Neural cell (in vitro differentiated cells): ENCODE data around the gene MANEAL. TPM values are rescaled to one million over a fixed set of nuclear protein-coding genes. Genes with fewer than 3 reads are reported as not detected.

Experiments
- H2AFZ ChIP-seq: fragments of 200-600, 300-800 bp; sonication (generic), shearing (Covaris generic); 2 replicates; pipeline ENCODE4 v1.6.0; 2014; ENCODE audit warnings: low read depth, mild to moderate bottlenecking, antibody characterized with exemption, low read length, moderate library complexity
- H3F3A ChIP-seq: fragments of 200-600 bp; shearing (Covaris generic); 2 replicates; pipeline ENCODE4 v1.6.1; 2016; ENCODE audit warnings: mild to moderate bottlenecking, moderate library complexity, mixed read lengths, antibody characterized with exemption, low read length; ENCODE audit not compliant: insufficient read depth, poor library complexity, severe bottlenecking
- H3K27ac ChIP-seq: fragments of 200-600, 300-800 bp; sonication (generic), shearing (Covaris generic); 2 replicates; pipeline ENCODE4 v1.5.1; 2014; ENCODE audit warnings: mild to moderate bottlenecking, low read length, moderate library complexity
- H3K27me3 ChIP-seq: fragments of 300-800, 200-600 bp; sonication (generic), shearing (Covaris generic); 2 replicates; pipeline ENCODE4 v1.6.0; 2014; ENCODE audit warnings: mild to moderate bottlenecking, low read depth, low read length, moderate library complexity; ENCODE audit not compliant: insufficient read depth
- H3K36me3 ChIP-seq: fragments of 300-800, 200-600 bp; sonication (generic), shearing (Covaris generic); 2 replicates; pipeline ENCODE4 v1.5.1; 2014; ENCODE audit warnings: mild to moderate bottlenecking, antibody characterized with exemption, low read length, moderate library complexity; ENCODE audit not compliant: insufficient read depth
- H3K4me2 ChIP-seq: fragments of 300-800, 200-600 bp; sonication (generic), shearing (Covaris generic); 2 replicates; pipeline ENCODE4 v1.6.0; 2014; ENCODE audit warnings: mild to moderate bottlenecking, low read length
- H3K4me3 ChIP-seq: fragments of 300-800, 200-600 bp; sonication (generic), shearing (Covaris generic); 2 replicates; pipeline ENCODE4 v1.5.1; 2014; ENCODE audit warnings: mild to moderate bottlenecking, low read length, moderate library complexity
- H3K79me2 ChIP-seq: fragments of 200-600 bp; shearing (Covaris generic); replicated peaks from 2 replicates; pipeline ENCODE4 v1.6.0; 2014; ENCODE audit warnings: mild to moderate bottlenecking, low read length, moderate library complexity; ENCODE audit not compliant: insufficient read depth
- H3K9ac ChIP-seq: fragments of 300-800, 200-600 bp; sonication (generic), shearing (Covaris generic); 2 replicates; pipeline ENCODE4 v1.6.1; 2016; ENCODE audit warnings: mild to moderate bottlenecking, low read length, mixed read lengths
- H3K9me2 ChIP-seq: fragments of 200-600 bp; shearing (Covaris generic); 2 replicates; pipeline ENCODE4 v1.6.1; 2016; ENCODE audit warnings: mild to moderate bottlenecking, low read length, mixed read lengths; ENCODE audit not compliant: insufficient read depth
- H3K9me3 ChIP-seq: fragments of 200-600, 300-800 bp; sonication (generic), shearing (Covaris generic); 2 replicates; pipeline ENCODE4 v1.6.1; 2016; ENCODE audit warnings: mild to moderate bottlenecking, mixed run types, low read length, moderate library complexity, mixed read lengths
- H4K20me1 ChIP-seq: fragments of 200-600 bp; shearing (Covaris generic); 2 replicates; pipeline ENCODE4 v1.6.1; 2016; ENCODE audit warnings: mild to moderate bottlenecking, mixed run types; ENCODE audit not compliant: insufficient read depth
- EP300 ChIP-seq: fragments of 450-650 bp; conservative IDR thresholded peaks from 2 replicates; pipeline ENCODE4 v1.6.1; 2014; ENCODE audit warnings: antibody characterized with exemption, mild to moderate bottlenecking, moderate library complexity; ENCODE audit not compliant: poor library complexity, severe bottlenecking
- EZH2 ChIP-seq: fragments of 200-600, 300-800 bp; shearing (Covaris generic), sonication (generic); IDR thresholded peaks from 2 replicates; pipeline ENCODE4 v1.6.1; 2014; ENCODE audit warnings: antibody characterized with exemption, low read length, borderline replicate concordance, mild to moderate bottlenecking; ENCODE audit not compliant: insufficient read depth, poor library complexity, severe bottlenecking
- MXI1 ChIP-seq: fragments of 450-650 bp; conservative IDR thresholded peaks from 2 replicates; pipeline ENCODE4 v1.6.1; 2014; ENCODE audit warnings: antibody characterized with exemption, mild to moderate bottlenecking; ENCODE audit not compliant: poor library complexity, severe bottlenecking
- POLR2AphosphoS5 ChIP-seq: IDR thresholded peaks from 2 replicates; pipeline ENCODE4 v1.6.1; 2012
- RAD21 ChIP-seq: fragments of 450-650 bp; conservative IDR thresholded peaks from 2 replicates; pipeline ENCODE4 v1.6.1; 2014; ENCODE audit warnings: antibody characterized with exemption, mild to moderate bottlenecking, moderate library complexity
- SMC3 ChIP-seq: fragments of 450-650 bp; conservative IDR thresholded peaks from 2 replicates; pipeline ENCODE4 v1.6.1; 2014; ENCODE audit warnings: antibody characterized with exemption, mild to moderate bottlenecking, moderate library complexity; ENCODE audit not compliant: poor library complexity
- TAF1 ChIP-seq: IDR thresholded peaks from 2 replicates; pipeline ENCODE4 v1.6.1; 2012; ENCODE audit warnings: low read depth
- polyA plus RNA-seq: library from polyadenylated mRNA; depleted of rRNA; stranded (reverse); fragments of >200 nt; gene quantifications from 2 replicates; pipeline ENCODE4 v1.2.3, GENCODE V29; 2014
- TF ChIP-seq, protein P1 (sequence below): fragments of 450-650 bp; IDR thresholded peaks from 2 replicates; pipeline ENCODE4 v1.5.1; 2014; ENCODE audit warnings: antibody characterized with exemption, mild to moderate bottlenecking, moderate library complexity; ENCODE audit not compliant: poor library complexity, severe bottlenecking
- TF ChIP-seq, protein P2 (sequence below): IDR thresholded peaks from 2 replicates; pipeline ENCODE4 v1.6.1; 2012; ENCODE audit warnings: borderline replicate concordance

The MANEAL gene
- polyA plus RNA-seq, 1 donor from 2014 or later: 37.0 TPM

GRCh38 chr1:37821481-37821880 lies 27.8 kb downstream of the MANEAL start:
- Histone ChIP-seq H2AFZ (no peak overlapping the region), H3K27ac (no peak overlapping the region), H3K9me3 (no peaks in the 10 kb centered on the region), H3K4me3 (no peak overlapping the region), H3K9ac (no peak overlapping the region), H3K9me2 (no peaks in the 10 kb centered on the region), H3K79me2 (no peaks in the 10 kb centered on the region), H3F3A (no peaks in the 10 kb centered on the region), H3K4me2 (no peak overlapping the region), H3K27me3 (no peaks in the 10 kb centered on the region), H4K20me1 (no peaks in the 10 kb centered on the region), H3K36me3 (peaks cover 12% of the 10 kb centered on the region)
- TF ChIP-seq MXI1: no peak
- TF ChIP-seq RAD21: no peak
- TF ChIP-seq EZH2: no peak
- TF ChIP-seq, protein P1, sequence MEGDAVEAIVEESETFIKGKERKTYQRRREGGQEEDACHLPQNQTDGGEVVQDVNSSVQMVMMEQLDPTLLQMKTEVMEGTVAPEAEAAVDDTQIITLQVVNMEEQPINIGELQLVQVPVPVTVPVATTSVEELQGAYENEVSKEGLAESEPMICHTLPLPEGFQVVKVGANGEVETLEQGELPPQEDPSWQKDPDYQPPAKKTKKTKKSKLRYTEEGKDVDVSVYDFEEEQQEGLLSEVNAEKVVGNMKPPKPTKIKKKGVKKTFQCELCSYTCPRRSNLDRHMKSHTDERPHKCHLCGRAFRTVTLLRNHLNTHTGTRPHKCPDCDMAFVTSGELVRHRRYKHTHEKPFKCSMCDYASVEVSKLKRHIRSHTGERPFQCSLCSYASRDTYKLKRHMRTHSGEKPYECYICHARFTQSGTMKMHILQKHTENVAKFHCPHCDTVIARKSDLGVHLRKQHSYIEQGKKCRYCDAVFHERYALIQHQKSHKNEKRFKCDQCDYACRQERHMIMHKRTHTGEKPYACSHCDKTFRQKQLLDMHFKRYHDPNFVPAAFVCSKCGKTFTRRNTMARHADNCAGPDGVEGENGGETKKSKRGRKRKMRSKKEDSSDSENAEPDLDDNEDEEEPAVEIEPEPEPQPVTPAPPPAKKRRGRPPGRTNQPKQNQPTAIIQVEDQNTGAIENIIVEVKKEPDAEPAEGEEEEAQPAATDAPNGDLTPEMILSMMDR: no peak

DNA sequence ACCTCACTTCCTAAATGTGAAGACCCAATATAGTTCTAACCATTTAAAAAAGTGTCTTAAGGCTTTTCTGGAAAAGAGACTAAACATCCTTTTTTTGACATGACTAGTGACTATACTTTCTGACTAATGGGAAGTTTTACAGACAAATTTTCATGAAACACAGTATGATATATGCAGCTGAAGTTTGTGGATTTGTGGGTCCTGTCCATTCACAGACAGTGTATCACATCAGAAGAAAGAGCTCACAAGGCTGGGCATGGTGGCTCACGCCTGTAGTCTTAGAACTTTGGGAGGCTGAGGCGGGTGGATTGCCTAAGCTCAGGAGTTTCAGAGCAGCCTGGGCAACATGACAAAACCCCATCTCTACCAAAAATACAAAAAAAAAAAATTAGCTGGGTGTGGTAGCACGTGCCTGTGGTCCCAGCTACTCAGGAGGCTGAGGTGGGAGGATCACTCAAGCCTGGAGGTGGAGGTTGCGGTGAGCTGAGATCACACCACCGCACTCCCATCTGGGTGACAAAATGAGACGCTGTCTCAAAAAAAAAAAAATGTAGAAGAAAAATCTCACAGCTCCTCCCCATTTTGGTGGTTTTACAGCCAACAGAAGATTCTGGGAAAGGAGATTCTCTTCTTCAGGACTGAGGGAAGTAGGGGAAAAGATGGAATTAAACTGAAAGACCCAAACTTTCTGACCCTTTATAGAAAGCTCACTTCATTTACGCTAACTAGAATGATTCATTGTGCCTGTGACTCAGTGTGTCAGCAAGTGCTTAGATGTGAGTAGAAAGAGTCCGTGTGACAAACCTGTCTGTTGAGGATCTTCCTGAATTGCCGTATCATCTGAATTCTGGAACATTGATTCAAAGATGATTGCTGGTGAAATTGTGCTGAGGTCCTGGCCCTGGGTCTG lies 29.5 kb downstream of the MANEAL start:
- H3K27ac ChIP-seq: no peak overlapping the region
- H3K4me2 ChIP-seq: no peak overlapping the region
- H3K79me2 ChIP-seq: no peaks in the 10 kb centered on the region
- TF ChIP-seq POLR2AphosphoS5: no peak
- no peak for TF ChIP-seq TAF1
- TF ChIP-seq, protein P2, sequence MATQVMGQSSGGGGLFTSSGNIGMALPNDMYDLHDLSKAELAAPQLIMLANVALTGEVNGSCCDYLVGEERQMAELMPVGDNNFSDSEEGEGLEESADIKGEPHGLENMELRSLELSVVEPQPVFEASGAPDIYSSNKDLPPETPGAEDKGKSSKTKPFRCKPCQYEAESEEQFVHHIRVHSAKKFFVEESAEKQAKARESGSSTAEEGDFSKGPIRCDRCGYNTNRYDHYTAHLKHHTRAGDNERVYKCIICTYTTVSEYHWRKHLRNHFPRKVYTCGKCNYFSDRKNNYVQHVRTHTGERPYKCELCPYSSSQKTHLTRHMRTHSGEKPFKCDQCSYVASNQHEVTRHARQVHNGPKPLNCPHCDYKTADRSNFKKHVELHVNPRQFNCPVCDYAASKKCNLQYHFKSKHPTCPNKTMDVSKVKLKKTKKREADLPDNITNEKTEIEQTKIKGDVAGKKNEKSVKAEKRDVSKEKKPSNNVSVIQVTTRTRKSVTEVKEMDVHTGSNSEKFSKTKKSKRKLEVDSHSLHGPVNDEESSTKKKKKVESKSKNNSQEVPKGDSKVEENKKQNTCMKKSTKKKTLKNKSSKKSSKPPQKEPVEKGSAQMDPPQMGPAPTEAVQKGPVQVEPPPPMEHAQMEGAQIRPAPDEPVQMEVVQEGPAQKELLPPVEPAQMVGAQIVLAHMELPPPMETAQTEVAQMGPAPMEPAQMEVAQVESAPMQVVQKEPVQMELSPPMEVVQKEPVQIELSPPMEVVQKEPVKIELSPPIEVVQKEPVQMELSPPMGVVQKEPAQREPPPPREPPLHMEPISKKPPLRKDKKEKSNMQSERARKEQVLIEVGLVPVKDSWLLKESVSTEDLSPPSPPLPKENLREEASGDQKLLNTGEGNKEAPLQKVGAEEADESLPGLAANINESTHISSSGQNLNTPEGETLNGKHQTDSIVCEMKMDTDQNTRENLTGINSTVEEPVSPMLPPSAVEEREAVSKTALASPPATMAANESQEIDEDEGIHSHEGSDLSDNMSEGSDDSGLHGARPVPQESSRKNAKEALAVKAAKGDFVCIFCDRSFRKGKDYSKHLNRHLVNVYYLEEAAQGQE: no peak
- TF ChIP-seq, protein P1: no peak
- TF ChIP-seq EP300: no peak
- no peak for TF ChIP-seq SMC3
- no peak for TF ChIP-seq MXI1
- no peak for TF ChIP-seq EZH2
- TF ChIP-seq RAD21: no peak
- no peaks in the 10 kb centered on the region for H3F3A ChIP-seq
- no peak overlapping the region for H3K9ac ChIP-seq
- no peaks in the 10 kb centered on the region for H3K27me3 ChIP-seq
- H2AFZ ChIP-seq: no peak overlapping the region
- no peaks in the 10 kb centered on the region for H3K9me3 ChIP-seq
- H3K4me3 ChIP-seq: no peak overlapping the region
- no peaks in the 10 kb centered on the region for H3K9me2 ChIP-seq
- no peaks in the 10 kb centered on the region for H4K20me1 ChIP-seq
- peaks cover 12% of the 10 kb centered on the region for H3K36me3 ChIP-seq
